H7 (cell line): ENCODE results near the gene SP140. TPM values are rescaled to one million over a fixed set of nuclear protein-coding genes. Genes with fewer than 3 reads are reported as not detected.
A peak's percentile ranks its signal among the peaks of the same experiment; 100 is the strongest.
"Not testable (repeated sequence)": the region's sequence is repeated elsewhere in the genome, so short reads cannot be mapped to it uniquely, and the experiment has no call there.

Experiments used
- DNase-seq: peaks from one replicate; pipeline ENCODE4 v3.0.0; 2012
- H3K27me3 ChIP-seq: 2 replicates; pipeline ENCODE4 v1.6.0; 2011; ENCODE audit warnings: mild to moderate bottlenecking, low read length; ENCODE audit not compliant: control insufficient read depth, insufficient read depth
- H3K36me3 ChIP-seq: replicated peaks from 2 replicates; pipeline ENCODE4 v1.5.1; 2011; ENCODE audit warnings: low read length; ENCODE audit not compliant: control insufficient read depth, insufficient read depth
- H3K4me3 ChIP-seq: 2 replicates; pipeline ENCODE4 v1.5.1; 2011; ENCODE audit warnings: low read depth, mild to moderate bottlenecking, control low read depth, low read length, moderate library complexity; ENCODE audit not compliant: insufficient read depth
- total RNA-seq: library from RNA; depleted of rRNA; stranded (reverse); fragments of >200 nt; shearing (Covaris generic); gene quantifications from 2 replicates; pipeline ENCODE4 v1.2.3, GENCODE V29; 2014

SP140 gene
- total RNA-seq, 1 experiment from 2014 or later: 0.55 TPM

DNA sequence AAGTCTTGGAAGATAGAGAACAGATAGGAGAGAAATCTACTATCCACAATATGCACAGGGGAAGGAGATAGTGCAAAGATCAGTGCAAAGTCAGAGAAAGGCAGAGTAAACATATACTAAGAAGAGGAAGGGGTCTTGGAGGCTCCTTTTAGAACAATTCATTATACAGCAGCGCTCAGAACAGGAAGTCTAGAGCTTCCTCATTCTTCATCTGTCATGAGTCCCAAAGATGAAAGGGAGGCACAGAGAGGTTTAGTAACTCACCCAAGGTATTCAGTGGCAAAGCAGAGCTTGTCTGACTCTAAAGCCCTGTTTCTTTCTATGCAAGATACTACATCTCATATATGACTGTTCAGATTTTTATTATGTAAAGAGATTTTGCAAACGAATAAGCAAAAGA is 7.1 kb upstream of the SP140 start:
- no peak for DNase-seq
- H3K27me3 ChIP-seq: no peaks in the 10 kb centered on the region
- H3K4me3 ChIP-seq: no peak overlapping the region
- no peaks in the 10 kb centered on the region for H3K36me3 ChIP-seq

- H3K4me3 ChIP-seq: peak within 1 kb of the TSS; percentile 28
Observed at GRCh38 chr2:230219419-230220331, 5.9 kb upstream of the SP140 start, which contains the start of gene SP110. SP110 (minus strand) TSS chr2:230219984; CDS start chr2:230216927, 3,057 bp downstream.

GRCh38 chr2:230220347-230220969 is 5.1 kb upstream of the SP140 start:
- Histone ChIP-seq H3K36me3 (no peaks in the 10 kb centered on the region), H3K4me3 (no peak overlapping the region), H3K27me3 (no peaks in the 10 kb centered on the region)
- DNase-seq: no peak

More at GRCh38 chr2:230219419-230220331, 5.9 kb upstream of the SP140 start, which contains the start of gene SP110:
- peak; percentile 30 for DNase-seq
- Histone ChIP-seq H3K27me3 (no peaks in the 10 kb centered on the region), H3K36me3 (no peaks in the 10 kb centered on the region)

DNA sequence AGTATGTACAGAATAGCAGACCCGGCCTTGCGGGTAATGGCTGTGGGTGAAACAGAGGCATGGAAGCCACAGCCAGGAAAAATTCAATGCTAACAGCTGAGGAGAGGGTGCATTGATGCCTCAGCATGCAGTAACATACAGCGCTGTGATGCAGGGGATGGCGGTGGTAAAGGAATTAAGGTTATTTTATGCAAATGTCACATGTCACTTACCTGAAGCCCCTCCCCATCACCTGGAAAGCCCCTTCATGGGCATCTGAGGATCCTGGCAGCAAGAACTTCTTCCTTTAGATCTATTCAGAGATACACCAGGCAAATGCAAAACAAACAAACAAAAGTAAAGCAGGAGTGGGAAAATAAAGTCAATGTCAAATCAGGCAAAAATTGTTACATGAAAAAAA is 4.0 kb upstream of the SP140 start:
- Histone ChIP-seq H3K27me3 (no peaks in the 10 kb centered on the region), H3K4me3 (no peak overlapping the region), H3K36me3 (no peaks in the 10 kb centered on the region)
- no peak for DNase-seq

GRCh38 chr2:230222829-230223228 is 2.7 kb upstream of the SP140 start:
- not testable (repeated sequence) for H3K27me3 ChIP-seq, H3K36me3 ChIP-seq, H3K4me3 ChIP-seq, DNase-seq

DNA sequence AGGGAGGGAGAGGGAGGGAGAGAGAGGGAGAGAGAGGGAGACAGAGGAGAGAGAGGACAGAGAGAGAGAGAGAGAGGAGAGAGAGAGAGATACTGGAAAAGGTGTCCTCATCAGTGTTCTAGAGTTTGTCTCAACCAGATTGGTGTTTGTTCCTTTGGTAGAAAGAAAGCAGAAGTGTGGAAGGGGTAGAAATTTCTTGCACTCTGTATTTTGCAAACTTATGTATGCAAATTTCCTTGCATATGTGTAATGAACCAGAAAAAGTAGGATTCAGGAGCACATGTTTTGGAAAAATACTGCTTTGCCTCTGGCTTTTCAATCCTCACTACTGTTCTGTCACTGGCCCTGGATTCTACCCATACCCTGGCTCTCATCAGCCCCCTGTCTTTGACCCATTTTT is 1.1 kb upstream of the SP140 start:
- no peak for DNase-seq
- Histone ChIP-seq H3K4me3 (no peak overlapping the region), H3K36me3 (no peaks in the 10 kb centered on the region), H3K27me3 (no peaks in the 10 kb centered on the region)

- H3K36me3 ChIP-seq: no peaks in the 10 kb centered on the region
- no peaks in the 10 kb centered on the region for H3K27me3 ChIP-seq
- DNase-seq: no peak
- H3K4me3 ChIP-seq: no peak overlapping the region
Observed at GRCh38 chr2:230226051-230226551, 565 bp downstream of the SP140 start.

DNA sequence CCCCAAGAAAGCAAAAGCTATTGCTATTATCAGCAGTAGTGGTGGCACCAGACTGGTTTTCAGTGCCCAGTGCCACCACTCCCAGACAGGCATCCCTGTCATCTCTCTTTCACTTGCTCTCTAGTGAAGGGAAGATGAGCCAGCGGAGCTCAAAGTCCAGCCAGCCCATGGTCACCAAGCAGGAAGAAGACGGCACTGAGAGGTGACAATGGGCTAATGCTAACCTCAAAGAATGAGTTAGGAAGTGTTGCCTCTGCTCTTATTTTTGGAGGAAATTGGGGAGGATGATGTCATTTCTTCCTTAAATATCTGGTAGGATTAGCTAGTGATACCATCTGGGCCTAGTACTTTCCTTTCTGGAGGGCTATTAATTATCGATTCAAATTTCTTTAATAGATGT is 1.7 kb downstream of the SP140 start:
- Histone ChIP-seq H3K36me3 (no peaks in the 10 kb centered on the region), H3K4me3 (no peak overlapping the region), H3K27me3 (no peaks in the 10 kb centered on the region)
- DNase-seq: no peak

DNA sequence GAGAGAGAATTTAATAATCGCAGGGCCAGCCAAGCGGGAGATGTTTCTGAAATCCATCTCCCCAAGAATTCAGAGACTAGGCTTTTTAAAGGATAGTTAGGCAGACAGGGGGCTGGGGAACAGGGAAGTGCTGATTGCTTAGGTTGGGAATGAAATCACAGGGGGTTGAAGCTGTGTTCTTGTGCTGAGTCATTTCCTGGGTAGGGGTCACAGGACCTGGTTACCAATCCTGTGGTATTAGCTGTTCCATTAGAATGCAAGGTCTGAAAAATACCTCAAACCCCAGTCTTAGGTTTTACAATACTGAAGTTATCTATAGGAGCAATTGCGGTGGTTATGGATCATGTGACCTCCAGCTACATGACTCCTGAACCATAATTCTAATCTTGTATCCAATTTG is 4.6 kb downstream of the SP140 start:
- DNase-seq: no peak
- no peak overlapping the region for H3K4me3 ChIP-seq
- H3K27me3 ChIP-seq: no peaks in the 10 kb centered on the region
- H3K36me3 ChIP-seq: no peaks in the 10 kb centered on the region

DNA sequence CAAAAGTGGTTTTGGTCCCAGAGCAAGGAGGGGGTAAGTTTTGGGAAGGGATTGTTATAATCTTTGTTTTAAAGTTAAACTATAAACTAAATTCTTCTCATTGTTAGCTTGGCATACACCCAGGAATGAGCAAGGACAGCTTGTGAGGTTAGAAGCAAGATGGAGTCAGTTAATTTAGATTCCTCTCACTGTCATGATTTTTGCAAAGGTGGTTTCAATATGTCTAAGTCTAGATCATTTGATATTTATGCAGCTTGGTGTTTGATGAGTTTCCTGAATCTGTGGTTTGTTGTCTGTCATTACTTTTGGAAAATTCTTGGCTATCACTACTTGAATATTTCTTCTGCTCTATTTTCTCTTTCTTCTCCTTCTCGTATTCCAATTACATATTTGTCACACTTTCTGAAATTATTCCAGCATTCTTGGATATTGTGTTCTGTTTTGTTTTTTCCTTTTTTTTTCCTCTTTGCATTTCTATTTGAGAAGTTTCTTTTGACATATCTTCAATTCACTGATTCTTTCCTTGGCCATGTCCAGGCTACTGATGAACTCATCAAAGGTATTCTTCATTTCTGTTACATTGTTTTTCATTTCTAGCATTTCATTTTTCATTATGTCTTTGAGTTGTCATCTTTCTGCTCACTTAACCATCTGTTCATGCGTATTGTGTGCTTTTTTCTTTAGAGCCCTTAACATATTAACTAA is 5.1 kb downstream of the SP140 start:
- no peak for DNase-seq
- Histone ChIP-seq H3K4me3 (no peak overlapping the region), H3K27me3 (no peaks in the 10 kb centered on the region), H3K36me3 (no peaks in the 10 kb centered on the region)

- H3K36me3 ChIP-seq: no peaks in the 10 kb centered on the region
- DNase-seq: no peak
- H3K27me3 ChIP-seq: no peaks in the 10 kb centered on the region
- no peak overlapping the region for H3K4me3 ChIP-seq
Observed at GRCh38 chr2:230231251-230231650, 5.7 kb downstream of the SP140 start.

DNA sequence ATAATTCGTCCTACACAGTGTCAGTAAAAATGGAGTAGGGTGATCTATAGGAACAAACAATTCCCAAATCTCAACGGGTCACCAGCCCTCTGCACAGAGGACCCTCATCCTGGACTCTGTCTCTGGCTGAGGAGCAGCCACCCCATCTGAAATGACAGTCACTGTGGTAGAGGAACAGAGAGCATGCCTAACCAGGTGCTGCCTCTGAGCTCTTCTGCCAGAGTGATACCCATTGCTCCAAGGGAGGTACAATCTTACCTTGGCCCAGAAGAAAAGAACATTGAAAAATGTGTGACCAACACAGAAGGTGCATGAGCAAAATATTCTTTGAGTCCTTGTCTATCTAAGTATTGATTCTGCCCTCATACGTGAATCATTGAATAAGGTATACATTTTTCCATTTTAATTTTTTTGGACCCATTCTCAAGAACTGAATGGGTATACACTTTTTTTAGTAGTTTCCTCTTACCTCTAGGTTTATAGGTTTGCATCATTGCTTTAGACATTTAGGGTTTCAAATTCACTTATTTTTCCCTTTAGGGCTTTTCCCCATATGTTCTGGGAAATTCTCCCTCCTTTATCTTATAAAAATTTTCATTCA is 8.7 kb downstream of the SP140 start:
- Histone ChIP-seq H3K36me3 (no peaks in the 10 kb centered on the region), H3K4me3 (no peak overlapping the region), H3K27me3 (no peaks in the 10 kb centered on the region)
- no peak for DNase-seq

- Histone ChIP-seq H3K4me3 (no peak overlapping the region), H3K36me3 (no peaks in the 10 kb centered on the region), H3K27me3 (no peaks in the 10 kb centered on the region)
- no peak for DNase-seq
Observed at GRCh38 chr2:230234845-230235244, 9.3 kb downstream of the SP140 start.

DNA sequence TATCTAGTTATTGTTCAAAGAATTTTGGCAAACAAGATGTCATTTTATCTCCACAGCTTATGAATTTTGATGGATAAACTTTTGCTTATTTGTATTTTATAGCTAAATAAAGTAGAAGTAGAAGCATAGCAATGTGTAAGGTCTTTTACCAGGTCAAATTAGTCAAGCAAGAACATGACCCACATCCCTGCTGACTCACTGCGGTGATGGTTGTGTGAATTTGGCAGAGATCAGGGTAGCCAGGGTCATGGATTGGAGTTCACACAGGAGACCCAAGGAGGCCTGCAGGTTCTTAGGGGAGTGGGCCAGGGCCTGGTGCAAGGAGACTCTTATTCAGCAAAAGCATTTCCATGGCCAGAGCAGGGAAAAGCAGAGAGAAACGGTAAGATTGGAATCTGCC is 18.7 kb downstream of the SP140 start:
- H3K27me3 ChIP-seq: no peaks in the 10 kb centered on the region

More for the DNA sequence above, 18.7 kb downstream of the SP140 start:
- Histone ChIP-seq H3K36me3 (no peaks in the 10 kb centered on the region), H3K4me3 (no peak overlapping the region)
- no peak for DNase-seq
